ENCODE data around the gene HTR4. TPM values are rescaled to one million over a fixed set of nuclear protein-coding genes. Genes with fewer than 3 reads are reported as not detected.
"Not testable (repeated sequence)": the region's sequence is repeated elsewhere in the genome, so short reads cannot be mapped to it uniquely, and the experiment has no call there.

Gene HTR4
- total and polyA plus RNA-seq, 5 donors, result 1.3 to 9.1 (median 8.2) TPM

- no peaks in the 10 kb centered on the region for H3K4me1 ChIP-seq (ENCODE audit: control insufficient read depth, insufficient read depth, low read length)
- H3K27me3 ChIP-seq (ENCODE audit: control insufficient read depth, insufficient read depth), result no peaks in the 10 kb centered on the region
- ATAC-seq (peak in 1 of 2 donors; percentile 26), DNase-seq (no peak)
- H3K9me3 ChIP-seq (ENCODE audit: control insufficient read depth, low read length), result no peaks in the 10 kb centered on the region
- no peak overlapping the region for H3K27ac ChIP-seq (ENCODE audit: low read length)
- no peak overlapping the region for H3K4me3 ChIP-seq (ENCODE audit: low read length)
- intact Hi-C loops (cut with DNase I), result no loop called here
Measured at GRCh38 chr5:148686660-148687059, 32.3 kb upstream of the HTR4 start.

- ATAC-seq, result peak; percentile 65 to 87
- intact Hi-C loops (cut with DNase I), result no loop called here
- WGBS, result 50% methylated on average over 3 of the region's 3 CpGs
Measured at GRCh38 chr5:148685520-148686134, 31.3 kb upstream of the HTR4 start.

GRCh38 chr5:148684528-148684927 is 30.2 kb upstream of the HTR4 start:
- intact Hi-C loops (cut with DNase I), result no loop called here
- no peak for ATAC-seq
- H3K4me1 ChIP-seq (ENCODE audit: control insufficient read depth, insufficient read depth, low read length), result no peaks in the 10 kb centered on the region

More at GRCh38 chr5:148685520-148686134, 31.3 kb upstream of the HTR4 start:
- H3K4me1 ChIP-seq (ENCODE audit: control insufficient read depth, insufficient read depth, low read length), result no peaks in the 10 kb centered on the region
- DNase-seq, result peak in 2 of 3 donors; percentile 13 to 46
- H3K27me3 ChIP-seq (ENCODE audit: control insufficient read depth, insufficient read depth), result no peaks in the 10 kb centered on the region
- H3K9me3 ChIP-seq (ENCODE audit: control insufficient read depth, low read length), result no peaks in the 10 kb centered on the region
- H3K4me3 ChIP-seq (ENCODE audit: low read length), result no peak overlapping the region
- H3K27ac ChIP-seq (ENCODE audit: low read length), result no peak overlapping the region

GRCh38 chr5:148683651-148684050 is 29.3 kb upstream of the HTR4 start:
- H3K9me3 ChIP-seq (ENCODE audit: control insufficient read depth, low read length), result no peaks in the 10 kb centered on the region
- DNase-seq (no peak), ATAC-seq (no peak)
- H3K4me1 ChIP-seq (ENCODE audit: control insufficient read depth, insufficient read depth, low read length), result no peaks in the 10 kb centered on the region
- WGBS, result 71% methylated on average over 2 of the region's 2 CpGs
- intact Hi-C loops (cut with DNase I), result no loop called here
- no peak overlapping the region for H3K4me3 ChIP-seq (ENCODE audit: low read length)
- no peaks in the 10 kb centered on the region for H3K27me3 ChIP-seq (ENCODE audit: control insufficient read depth, insufficient read depth)
- no peak overlapping the region for H3K27ac ChIP-seq (ENCODE audit: low read length)

More at GRCh38 chr5:148684528-148684927, 30.2 kb upstream of the HTR4 start:
- WGBS, result 41% methylated on average over 2 of the region's 2 CpGs
- H3K27me3 ChIP-seq (ENCODE audit: control insufficient read depth, insufficient read depth), result no peaks in the 10 kb centered on the region
- DNase-seq, result no peak
- H3K4me3 ChIP-seq (ENCODE audit: low read length), result no peak overlapping the region
- H3K9me3 ChIP-seq (ENCODE audit: control insufficient read depth, low read length), result no peaks in the 10 kb centered on the region
- no peak overlapping the region for H3K27ac ChIP-seq (ENCODE audit: low read length)

GRCh38 chr5:148682058-148683026 is 28.0 kb upstream of the HTR4 start:
- intact Hi-C loops (cut with DNase I), result no loop called here
- no peak overlapping the region for H3K4me3 ChIP-seq (ENCODE audit: low read length)
- ATAC-seq (no peak), DNase-seq (no peak)
- WGBS, result 47% methylated on average over 8 of the region's 8 CpGs
- H3K9me3 ChIP-seq (ENCODE audit: control insufficient read depth, low read length), result no peaks in the 10 kb centered on the region
- H3K27me3 ChIP-seq (ENCODE audit: control insufficient read depth, insufficient read depth), result no peaks in the 10 kb centered on the region
- no peaks in the 10 kb centered on the region for H3K4me1 ChIP-seq (ENCODE audit: control insufficient read depth, insufficient read depth, low read length)
- no peak overlapping the region for H3K27ac ChIP-seq (ENCODE audit: low read length)

GRCh38 chr5:148681157-148682057 is 27.1 kb upstream of the HTR4 start:
- no peaks in the 10 kb centered on the region for H3K9me3 ChIP-seq (ENCODE audit: control insufficient read depth, low read length)
- H3K4me3 ChIP-seq (ENCODE audit: low read length), result no peak overlapping the region
- DNase-seq, result peak in 2 of 3 donors; percentile 37 to 59
- no peak for ATAC-seq
- intact Hi-C loops (cut with DNase I), result no loop called here
- H3K4me1 ChIP-seq (ENCODE audit: control insufficient read depth, insufficient read depth, low read length), result no peaks in the 10 kb centered on the region
- no peaks in the 10 kb centered on the region for H3K27me3 ChIP-seq (ENCODE audit: control insufficient read depth, insufficient read depth)
- 67% methylated on average over 6 of the region's 6 CpGs for WGBS
- no peak overlapping the region for H3K27ac ChIP-seq (ENCODE audit: low read length)

GRCh38 chr5:148673704-148674103 is 19.4 kb upstream of the HTR4 start:
- H3K4me3 ChIP-seq (ENCODE audit: low read length); intact Hi-C loops (cut with DNase I); DNase-seq; H3K4me1 ChIP-seq (ENCODE audit: control insufficient read depth, insufficient read depth, low read length); ATAC-seq; H3K27me3 ChIP-seq (ENCODE audit: control insufficient read depth, insufficient read depth); H3K9me3 ChIP-seq (ENCODE audit: control insufficient read depth, low read length); H3K27ac ChIP-seq (ENCODE audit: low read length): not testable (repeated sequence)
- WGBS, result 87% methylated on average over 6 of the region's 6 CpGs

GRCh38 chr5:148666353-148666752 is 12.0 kb upstream of the HTR4 start:
- ATAC-seq (no peak), DNase-seq (no peak)
- no peaks in the 10 kb centered on the region for H3K4me1 ChIP-seq (ENCODE audit: control insufficient read depth, insufficient read depth, low read length)
- H3K4me3 ChIP-seq (ENCODE audit: low read length), result no peak overlapping the region
- intact Hi-C loops (cut with DNase I), result no loop called here
- no peak overlapping the region for H3K27ac ChIP-seq (ENCODE audit: low read length)
- 51% methylated on average over 4 of the region's 4 CpGs for WGBS
- H3K9me3 ChIP-seq (ENCODE audit: control insufficient read depth, low read length), result no peaks in the 10 kb centered on the region
- no peaks in the 10 kb centered on the region for H3K27me3 ChIP-seq (ENCODE audit: control insufficient read depth, insufficient read depth)

GRCh38 chr5:148665431-148665830 is 11.1 kb upstream of the HTR4 start:
- Histone ChIP-seq H3K4me1 (ENCODE audit: control insufficient read depth, insufficient read depth, low read length) (no peaks in the 10 kb centered on the region), H3K27me3 (ENCODE audit: control insufficient read depth, insufficient read depth) (no peaks in the 10 kb centered on the region), H3K27ac (ENCODE audit: low read length) (no peak overlapping the region), H3K4me3 (ENCODE audit: low read length) (no peak overlapping the region), H3K9me3 (ENCODE audit: control insufficient read depth, low read length) (no peaks in the 10 kb centered on the region)
- ATAC-seq (no peak), DNase-seq (no peak)
- intact Hi-C loops (cut with DNase I), result no loop called here
- 62% methylated on average over 7 of the region's 7 CpGs for WGBS

- DNase-seq, result no peak
- Histone ChIP-seq H3K4me3 (ENCODE audit: low read length) (no peak overlapping the region), H3K4me1 (ENCODE audit: control insufficient read depth, insufficient read depth, low read length) (no peaks in the 10 kb centered on the region), H3K27ac (ENCODE audit: low read length) (no peak overlapping the region), H3K27me3 (ENCODE audit: control insufficient read depth, insufficient read depth) (no peaks in the 10 kb centered on the region), H3K9me3 (ENCODE audit: control insufficient read depth, low read length) (no peaks in the 10 kb centered on the region)
- WGBS, result 75% methylated on average over 2 of the region's 2 CpGs
- intact Hi-C loops (cut with DNase I), result no loop called here
- no peak for ATAC-seq
Measured at GRCh38 chr5:148663509-148663908, 9.2 kb upstream of the HTR4 start.

GRCh38 chr5:148660346-148660660 is 6.0 kb upstream of the HTR4 start:
- H3K4me3 ChIP-seq (ENCODE audit: low read length), result no peak overlapping the region
- no peaks in the 10 kb centered on the region for H3K4me1 ChIP-seq (ENCODE audit: control insufficient read depth, insufficient read depth, low read length)
- DNase-seq (no peak), ATAC-seq (no peak)
- intact Hi-C loops (cut with DNase I), result no loop called here
- WGBS, result 12% methylated on average over 5 of the region's 5 CpGs
- no peaks in the 10 kb centered on the region for H3K9me3 ChIP-seq (ENCODE audit: control insufficient read depth, low read length)
- no peaks in the 10 kb centered on the region for H3K27me3 ChIP-seq (ENCODE audit: control insufficient read depth, insufficient read depth)
- H3K27ac ChIP-seq (ENCODE audit: low read length), result no peak overlapping the region
